Activated CD8-positive, alpha-beta memory T cell treated with anti-CD3 and anti-CD28 coated beads, Interleukin-2, amount 50 U/mL, for 1 hour (primary cell): Measurements from ENCODE around the gene TARM1.

ENCODE experiments used
- DNase-seq: peaks from one replicate; pipeline ENCODE4 v3.0.0-alpha.2; 2020; ENCODE audit errors: extremely low read depth

The TARM1 gene

DNA sequence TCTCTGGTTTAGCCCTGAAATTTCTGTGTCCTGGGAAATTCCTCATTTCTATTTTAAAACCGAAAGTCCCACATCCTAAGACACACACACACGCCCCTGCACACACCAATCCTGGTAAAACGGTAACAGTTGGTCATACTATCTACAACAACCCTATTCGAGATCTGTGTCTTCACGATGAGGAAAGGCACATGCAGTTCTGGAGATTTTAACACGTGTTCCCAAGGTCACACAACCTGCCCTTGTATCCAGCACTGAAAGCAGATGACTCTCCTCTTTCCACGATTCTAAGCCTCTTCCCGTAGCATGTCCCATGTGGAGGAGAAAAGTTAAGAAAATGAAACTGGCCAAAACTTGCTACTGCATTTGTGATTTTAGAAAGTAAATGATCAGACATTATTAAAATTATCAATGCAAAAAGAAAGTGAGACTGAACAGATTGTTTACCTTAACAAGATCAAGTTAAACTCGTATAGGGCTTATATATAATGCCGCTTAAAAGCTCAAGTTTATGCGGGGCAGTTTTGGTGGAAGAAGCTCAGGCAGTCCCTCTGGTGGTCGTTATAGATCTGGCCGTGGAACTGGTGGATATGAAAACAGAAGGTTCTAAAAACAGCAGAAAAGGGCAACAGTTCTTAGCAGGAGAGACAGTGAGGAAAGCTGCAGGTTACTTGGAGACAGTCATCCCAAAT is 50.1 kb downstream of the TARM1 start:
- DNase-seq = no peak

DNA sequence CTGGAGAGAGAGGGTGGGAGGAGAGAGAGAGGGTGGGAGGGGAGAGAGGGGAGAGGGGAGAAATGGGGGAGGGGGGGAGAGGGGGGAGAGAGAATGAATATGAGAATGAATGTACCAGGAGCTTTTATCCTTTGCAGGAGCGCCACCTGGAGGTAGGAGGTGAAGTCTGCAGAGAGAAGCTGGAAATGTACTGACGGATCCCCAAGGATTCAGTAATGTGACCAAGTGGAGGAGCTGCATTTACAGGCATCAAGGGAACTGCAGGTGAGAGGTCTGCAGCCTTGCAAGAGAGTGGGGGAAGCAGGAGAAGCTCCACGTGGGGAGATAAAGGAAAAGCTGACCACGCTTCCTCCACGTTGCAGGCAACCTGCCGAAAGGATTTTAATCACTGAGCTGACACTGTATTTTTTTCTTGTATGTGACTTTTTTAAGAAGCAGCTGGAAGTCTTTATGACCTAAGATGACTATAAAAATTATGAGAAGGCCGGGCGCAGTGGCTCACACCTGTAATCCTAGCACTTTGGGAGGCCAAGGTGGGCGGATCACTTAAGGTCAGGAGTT is 51.2 kb downstream of the TARM1 start:
- DNase-seq = no peak

DNA sequence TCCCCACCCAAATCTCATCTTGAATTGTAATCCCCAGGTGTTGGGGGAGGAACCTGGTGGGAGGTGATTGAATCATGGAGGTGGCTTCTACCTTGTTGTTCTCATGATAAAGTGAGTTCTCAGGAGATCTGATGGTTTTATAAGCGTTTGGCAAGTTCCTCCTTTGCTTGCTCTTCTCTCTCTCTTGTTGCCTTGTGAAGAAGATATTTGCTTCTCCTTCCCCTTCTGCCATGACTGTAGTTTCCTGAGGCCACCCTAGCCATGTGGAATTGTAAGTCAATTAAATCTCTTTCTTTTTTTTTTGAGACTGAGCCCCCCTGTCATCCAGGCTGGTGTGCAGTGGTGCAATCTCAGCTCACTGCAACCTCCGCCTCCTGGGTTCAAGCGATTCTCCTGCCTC is 51.9 kb downstream of the TARM1 start:
- no peak for DNase-seq

- no peak for DNase-seq
These were observed 54.5 kb downstream of the TARM1 start for GRCh38 chr19:54026656-54027055.

GRCh38 chr19:54024660-54025059 is 56.5 kb downstream of the TARM1 start:
- DNase-seq = no peak

- no peak for DNase-seq
These were observed 58.0 kb downstream of the TARM1 start for GRCh38 chr19:54023191-54023590.

DNA sequence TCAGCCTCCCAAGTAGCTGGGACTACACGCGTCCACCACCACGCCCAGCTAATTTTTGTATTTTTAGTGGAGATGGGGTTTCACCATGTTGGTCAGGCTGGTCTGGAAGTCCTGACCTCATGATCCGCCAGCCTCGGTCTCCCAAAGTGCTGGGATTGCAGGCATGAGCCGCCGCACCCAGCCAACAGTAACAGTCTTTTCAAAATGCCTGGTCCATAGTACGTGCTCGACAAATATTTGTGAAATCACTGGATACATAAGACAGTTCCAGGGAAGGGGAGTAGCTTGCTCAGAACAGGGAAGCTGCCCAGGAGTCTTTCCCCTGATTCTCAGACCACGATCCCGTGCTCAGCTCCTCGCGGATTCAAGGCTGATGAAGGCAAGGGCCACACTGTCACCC is 59.2 kb downstream of the TARM1 start:
- DNase-seq = no peak

DNA sequence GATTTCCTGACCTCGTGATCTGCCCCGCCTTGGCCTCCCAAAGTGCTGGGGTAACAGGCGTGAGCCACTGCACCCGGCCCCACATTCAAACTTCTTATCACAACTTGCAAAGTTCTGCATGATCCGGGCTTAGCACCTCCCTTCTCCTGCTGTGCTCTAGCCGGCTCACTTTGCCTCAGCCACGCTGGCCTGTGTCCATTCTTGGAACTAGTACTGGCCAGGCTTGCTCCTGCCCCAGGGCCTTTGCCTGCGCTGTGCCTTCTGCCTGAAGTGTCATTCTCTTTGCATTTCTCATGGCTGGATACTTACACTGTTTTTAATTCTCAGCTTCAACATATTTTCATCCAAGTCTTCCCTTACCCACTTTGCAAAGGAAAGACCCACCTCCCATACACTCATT is 59.8 kb downstream of the TARM1 start:
- no peak for DNase-seq
